Endodermal cell (in vitro differentiated cells): Measurements from ENCODE around the gene KCNK15. TPM values are rescaled to one million over a fixed set of nuclear protein-coding genes. Genes with fewer than 3 reads are reported as not detected.

ENCODE experiments used
- DNase-seq: peaks from one replicate; pipeline ENCODE4 v3.0.0-alpha.2; 2017
- H3K27ac ChIP-seq: 2 replicates; pipeline ENCODE4 v1.5.1; 2013; ENCODE audit warnings: mild to moderate bottlenecking, low read depth, low read length, moderate library complexity
- H3K27me3 ChIP-seq: 2 replicates; pipeline ENCODE4 v1.6.1; 2013; ENCODE audit warnings: mild to moderate bottlenecking, low read length, moderate library complexity; ENCODE audit not compliant: insufficient read depth, control insufficient read depth, poor library complexity, severe bottlenecking
- H3K36me3 ChIP-seq: 2 replicates; pipeline ENCODE4 v1.7.0; 2013; ENCODE audit warnings: mild to moderate bottlenecking, low read length, moderate library complexity; ENCODE audit not compliant: control insufficient read depth, insufficient read depth
- H3K4me1 ChIP-seq: one replicate; pipeline ENCODE4 v1.7.0; 2013; ENCODE audit warnings: low read length; ENCODE audit not compliant: control insufficient read depth, insufficient read depth
- H3K4me3 ChIP-seq: 2 replicates; pipeline ENCODE4 v1.5.1; 2013; ENCODE audit warnings: mild to moderate bottlenecking, low read length, moderate library complexity
- H3K9ac ChIP-seq: 2 replicates; pipeline ENCODE4 v1.6.1; 2013; ENCODE audit warnings: mild to moderate bottlenecking, low read length, moderate library complexity; ENCODE audit not compliant: poor library complexity, severe bottlenecking; ENCODE audit errors: extremely low read depth
- H3K9me3 ChIP-seq: 2 replicates; pipeline ENCODE4 v1.6.1; 2013; ENCODE audit warnings: mild to moderate bottlenecking, low read length, moderate library complexity; ENCODE audit not compliant: control insufficient read depth
- H3K27ac Mint-ChIP-seq: 2 replicates; pipeline ENCODE4 v1.8.0; 2020; ENCODE audit warnings: mixed read lengths
- H3K27me3 Mint-ChIP-seq: 2 replicates; pipeline ENCODE4 v1.8.0; 2021; ENCODE audit warnings: mild to moderate bottlenecking, mixed read lengths; ENCODE audit not compliant: insufficient read depth
- H3K36me3 Mint-ChIP-seq: 2 replicates; pipeline ENCODE4 v1.8.0; 2020; ENCODE audit warnings: low read depth, mixed read lengths
- H3K4me1 Mint-ChIP-seq: 2 replicates; pipeline ENCODE4 v1.8.0; 2020; ENCODE audit warnings: mixed read lengths
- H3K4me3 Mint-ChIP-seq: 2 replicates; pipeline ENCODE4 v1.8.0; 2020; ENCODE audit warnings: mild to moderate bottlenecking, moderate library complexity, mixed read lengths
- H3K9me3 Mint-ChIP-seq: 2 replicates; pipeline ENCODE4 v1.8.0; 2020; ENCODE audit warnings: mild to moderate bottlenecking, mixed read lengths
- CTCF ChIP-seq: fragments of 200-600 bp; sonication (generic); conservative IDR thresholded peaks from 2 replicates; pipeline ENCODE4 v1.5.0; 2021; ENCODE audit warnings: antibody characterized with exemption, mild to moderate bottlenecking
- WGBS, 2 experiments: methylation state at CpG; one replicate each; pipeline versions ENCODE4 v1.1.5 to v1.1.7; 2013; ENCODE audit warnings: missing lambda C conversion rate in 2 of 2, mixed read lengths in 1 of 2; ENCODE audit not compliant: insufficient coverage in 1 of 2, insufficient read length in 1 of 2; 5-methylcytosine and 5-hydroxymethylcytosine counted together
- total RNA-seq, 2 donors: library from RNA; stranded (reverse); fragmentation: NEBNext Ultra II Directional in 1 of 2; extraction: Animal tissue kit (Norgen Biotek cat#: 25700) in 1 of 2; gene quantifications; 2 replicates in 1 of 2; 3 replicates in 1 of 2; pipeline ENCODE4 v1.2.1, GENCODE V29; 2021

KCNK15 gene
- total RNA-seq, 2 donors from 2014 or later = 0.15 to 0.22 TPM

GRCh38 chr20:44743080-44743701 lies 2.5 kb upstream of the KCNK15 start:
- H3K27me3 ChIP-seq = peaks cover 53% of the 10 kb centered on the region
- WGBS, 2 experiments = 82 to 85% methylated on average over 5 to 7 of the region's 7 CpGs
- H3K27ac ChIP-seq = no peak overlapping the region
- H3K4me3 Mint-ChIP-seq = no peak overlapping the region
- H3K36me3 Mint-ChIP-seq = no peaks in the 10 kb centered on the region
- no peak for DNase-seq
- no peaks in the 10 kb centered on the region for H3K9me3 Mint-ChIP-seq
- no peak overlapping the region for H3K9ac ChIP-seq
- no peak overlapping the region for H3K4me3 ChIP-seq
- H3K4me1 Mint-ChIP-seq = peaks cover 8% of the 10 kb centered on the region
- no peaks in the 10 kb centered on the region for H3K9me3 ChIP-seq
- H3K27me3 Mint-ChIP-seq = peaks cover 65% of the 10 kb centered on the region
- no peak overlapping the region for H3K27ac Mint-ChIP-seq
- TF ChIP-seq CTCF = no peak
- no peaks in the 10 kb centered on the region for H3K36me3 ChIP-seq
- no peaks in the 10 kb centered on the region for H3K4me1 ChIP-seq

GRCh38 chr20:44743916-44744655 lies 1.6 kb upstream of the KCNK15 start:
- H3K4me3 ChIP-seq = no peak overlapping the region
- Mint-ChIP-seq H3K27me3 (peaks cover 71% of the 10 kb centered on the region), H3K36me3 (no peaks in the 10 kb centered on the region), H3K9me3 (no peaks in the 10 kb centered on the region), H3K27ac (no peak overlapping the region), H3K4me1 (peaks cover 8% of the 10 kb centered on the region), H3K4me3 (no peak overlapping the region)
- no peak for DNase-seq
- H3K9ac ChIP-seq = no peak overlapping the region
- no peaks in the 10 kb centered on the region for H3K4me1 ChIP-seq
- H3K36me3 ChIP-seq = no peaks in the 10 kb centered on the region
- 90 to 95% methylated on average over 11 to 12 of the region's 12 CpGs for WGBS, 2 experiments
- H3K9me3 ChIP-seq = no peaks in the 10 kb centered on the region
- peaks cover 53% of the 10 kb centered on the region for H3K27me3 ChIP-seq
- no peak for TF ChIP-seq CTCF
- no peak overlapping the region for H3K27ac ChIP-seq

GRCh38 chr20:44745122-44745597 lies 505 bp upstream of the KCNK15 start:
- no peak overlapping the region for H3K4me3 ChIP-seq
- DNase-seq = no peak
- no peak for TF ChIP-seq CTCF
- H3K27me3 ChIP-seq = peaks cover 53% of the 10 kb centered on the region
- no peak overlapping the region for H3K27ac Mint-ChIP-seq
- H3K4me1 ChIP-seq = no peaks in the 10 kb centered on the region
- no peaks in the 10 kb centered on the region for H3K9me3 ChIP-seq
- no peak overlapping the region for H3K9ac ChIP-seq
- no peaks in the 10 kb centered on the region for H3K9me3 Mint-ChIP-seq
- no peaks in the 10 kb centered on the region for H3K36me3 ChIP-seq
- 57 to 67% methylated on average over 3 to 5 of the region's 5 CpGs for WGBS, 2 experiments
- H3K36me3 Mint-ChIP-seq = no peaks in the 10 kb centered on the region
- H3K4me3 Mint-ChIP-seq = peak overlapping the region; percentile 44
- H3K4me1 Mint-ChIP-seq = peaks cover 8% of the 10 kb centered on the region
- H3K27me3 Mint-ChIP-seq = peaks cover 81% of the 10 kb centered on the region
- no peak overlapping the region for H3K27ac ChIP-seq
